ENCODE results near the gene NANOS1.

GRCh38 chr10:119001717-119002500, 27.6 kb upstream of the NANOS1 start:
- TF ChIP-seq CTCF (IDR thresholded peaks at IDR 0.05) (no peak), EZH2 (IDR thresholded peaks at IDR 0.05) (no peak), EZH2phosphoT487 (IDR thresholded peaks at IDR 0.05) (no peak)
